HCT116 (cell line): ENCODE results near the gene LAMP1. TPM values are rescaled to one million over a fixed set of nuclear protein-coding genes. Genes with fewer than 3 reads are reported as not detected.

Source experiments
- ATAC-seq: fragments of 200-7000 bp; cut with Tn5 transposase; 2 replicates; pipeline ENCODE4 v1.9.1; 2020; ENCODE audit warnings: mild to moderate bottlenecking, moderate library complexity
- BruUV-seq: library from RNA; stranded (reverse); fragments of 400-500 nt; replicated peaks from 2 replicates; lab custom pipeline; 2021; lab: Mats Ljungman, UMichigan
- CTCF ChIA-PET: fragments of 300-600 bp; sonication (Branson Sonifier 250); formaldehyde crosslinking; loops from one replicate; lab custom pipeline; 2021; ENCODE audit warnings: antibody characterized with exemption; lab: Charles Lee
- POLR2A ChIA-PET: fragments of 300-600, 350-600 bp; sonication (Branson Sonifier 250); formaldehyde crosslinking; loops from one replicate; lab custom pipeline; 2021; ENCODE audit warnings: antibody characterized with exemption; lab: Charles Lee
- RAD21 ChIA-PET, 2 experiments: fragments of 300-600 bp; sonication (Branson Sonifier 250); formaldehyde crosslinking; loops; one replicate each; lab custom pipeline; 2023; ENCODE audit warnings: low total read pairs in 2 of 2; ENCODE audit not compliant: uncharacterized antibody in 2 of 2, unreplicated experiment in 2 of 2, low non-redundant PET in 1 of 2; lab: Charles Lee
- DNase-seq: peaks from one replicate; pipeline ENCODE4 v3.0.0-alpha.2; 2010; ENCODE audit warnings: low read depth, low spot score
- H2AFZ ChIP-seq: fragments of 200-600 bp; shearing (Covaris generic), sonication (generic); 2 replicates; pipeline ENCODE4 v1.6.1; 2017; ENCODE audit warnings: low read depth, mixed run types, mixed read lengths, antibody characterized with exemption, low read length; ENCODE audit not compliant: poor library complexity, severe bottlenecking
- H3K27ac ChIP-seq: 2 replicates; pipeline ENCODE4 v1.5.1; 2012; ENCODE audit warnings: low read depth, low read length
- H3K27me3 ChIP-seq: fragments of 200-600 bp; sonication (generic); 2 replicates; pipeline ENCODE4 v1.6.1; 2016; ENCODE audit warnings: mixed run types, low read length, mixed read lengths; ENCODE audit not compliant: insufficient read depth
- H3K36me3 ChIP-seq, 2 experiments: fragments of 200-500 bp in 1 of 2; fragments of 200-600 bp in 1 of 2; sonication (Bioruptor generic) in 1 of 2; sonication (generic) in 1 of 2; 2 replicates each; pipeline versions ENCODE4 v1.5.1 to v1.6.1; 2014 to 2016; ENCODE audit warnings: low read length in 2 of 2, inconsistent platforms in 1 of 2, mixed read lengths in 1 of 2, mixed run types in 1 of 2; ENCODE audit not compliant: insufficient read depth in 2 of 2, control insufficient read depth in 1 of 2
- H3K4me1 ChIP-seq, 2 experiments: fragments of 200-600 bp in 1 of 2; sonication (generic) in 1 of 2; 2 replicates each; pipeline versions ENCODE4 v1.5.1 to v1.6.1; 2012 to 2017; ENCODE audit warnings: low read length in 2 of 2, inconsistent platforms in 1 of 2, mild to moderate bottlenecking in 1 of 2, mixed read lengths in 1 of 2, mixed run types in 1 of 2, moderate library complexity in 1 of 2; ENCODE audit not compliant: insufficient read depth in 2 of 2, control insufficient read depth in 1 of 2
- H3K4me2 ChIP-seq: fragments of 200-600 bp; sonication (generic); 2 replicates; pipeline ENCODE4 v1.6.1; 2017; ENCODE audit warnings: mixed run types, low read length, mixed read lengths
- H3K4me3 ChIP-seq, 2 experiments: fragments of 200-600 bp in 1 of 2; sonication (generic) in 1 of 2; replicated peaks in 1 of 2; 2 replicates each; pipeline ENCODE4 v1.5.1; 2011 to 2016; ENCODE audit warnings: low read length in 2 of 2, control low read depth in 1 of 2, low read depth in 1 of 2, mild to moderate bottlenecking in 1 of 2, mixed read lengths in 1 of 2, mixed run types in 1 of 2
- H3K79me2 ChIP-seq: fragments of 200-600 bp; sonication (generic); 2 replicates; pipeline ENCODE4 v1.6.1; 2017; ENCODE audit warnings: mild to moderate bottlenecking, mixed run types, low read length, moderate library complexity, mixed read lengths; ENCODE audit not compliant: insufficient read depth
- H3K9ac ChIP-seq: fragments of 200-600 bp; sonication (generic); 2 replicates; pipeline ENCODE4 v1.6.1; 2016; ENCODE audit warnings: low read length, mixed read lengths
- H3K9me2 ChIP-seq: fragments of 200-600 bp; sonication (generic), shearing (Covaris generic); 2 replicates; pipeline ENCODE4 v1.6.1; 2017; ENCODE audit warnings: mixed run types, mild to moderate bottlenecking, moderate library complexity; ENCODE audit not compliant: insufficient read depth
- H3K9me3 ChIP-seq, 2 experiments: fragments of 200-500 bp in 1 of 2; fragments of 200-600 bp in 1 of 2; sonication (Bioruptor generic) in 1 of 2; sonication (generic) in 1 of 2; 2 replicates each; pipeline ENCODE4 v1.6.1; 2014 to 2017; ENCODE audit warnings: low read length in 2 of 2, mixed read lengths in 2 of 2, inconsistent platforms in 1 of 2, low read depth in 1 of 2, mild to moderate bottlenecking in 1 of 2, mixed run types in 1 of 2, moderate library complexity in 1 of 2; ENCODE audit not compliant: control insufficient read depth in 1 of 2, insufficient read depth in 1 of 2
- H4K20me1 ChIP-seq: fragments of 200-600 bp; sonication (generic), shearing (Covaris generic); 2 replicates; pipeline ENCODE4 v1.6.1; 2017; ENCODE audit warnings: mixed run types, mild to moderate bottlenecking, moderate library complexity; ENCODE audit not compliant: insufficient read depth
- CEBPB ChIP-seq: IDR thresholded peaks from 2 replicates; pipeline ENCODE4 v1.6.1; 2012; ENCODE audit warnings: low read depth
- ELF1 ChIP-seq: IDR thresholded peaks from 2 replicates; pipeline ENCODE4 v1.6.1; 2012; ENCODE audit warnings: low read depth, borderline replicate concordance
- EZH2phosphoT487 ChIP-seq: fragments of 200-600 bp; IDR thresholded peaks from 2 replicates; pipeline ENCODE4 v1.6.1; 2018; ENCODE audit warnings: antibody characterized with exemption, borderline replicate concordance
- JUND ChIP-seq: IDR thresholded peaks from 2 replicates; pipeline ENCODE4 v1.6.1; 2012
- SRF ChIP-seq: IDR thresholded peaks from 2 replicates; pipeline ENCODE4 v1.6.1; 2012; ENCODE audit warnings: low read depth
- intact Hi-C: fragments of 100-400 bp; cut with micrococcal nuclease; formaldehyde crosslinking; loops from 2 replicates; pipeline ENCODE4 v1.10.0; 2022
- total RNA-seq: library from RNA; stranded (reverse); gene quantifications from one replicate; pipeline ENCODE4 v1.2.1, GENCODE V29; 2021; ENCODE audit not compliant: unreplicated experiment
- TF ChIP-seq, protein P1 (sequence below): IDR thresholded peaks from 2 replicates; pipeline ENCODE4 v1.6.1; 2012
- TF ChIP-seq, protein P2 (sequence below): IDR thresholded peaks from 2 replicates; pipeline ENCODE4 v1.6.1; 2011; ENCODE audit warnings: mild to moderate bottlenecking, low read length, moderate library complexity; ENCODE audit not compliant: insufficient replicate concordance; ENCODE audit errors: extremely low read depth

The LAMP1 gene
- total RNA-seq, 1 experiment from 2014 or later, result 158 TPM

DNA sequence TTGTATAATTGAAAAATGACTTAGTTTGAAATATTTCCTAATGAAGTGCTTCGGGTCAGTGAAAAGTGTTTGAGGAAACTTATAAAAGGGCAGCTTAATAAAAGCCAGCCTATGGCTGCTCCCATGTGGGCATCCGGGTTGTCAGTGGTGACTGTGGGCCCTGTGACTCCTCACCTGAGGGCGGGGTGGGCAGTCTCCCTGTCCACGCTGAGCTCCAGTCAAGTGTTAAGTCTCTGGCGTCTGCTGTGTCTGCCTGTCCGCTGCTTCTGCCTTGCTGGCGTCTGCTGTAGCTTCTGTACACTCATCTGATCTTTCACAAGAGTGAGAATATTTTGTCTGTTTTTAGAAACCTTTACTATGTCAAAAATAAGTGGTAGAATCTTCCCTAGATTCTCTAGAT lies 7.1 kb downstream of the LAMP1 start:
- ChIA-PET CTCF (no interaction called here), POLR2A (no interaction called here)

DNA sequence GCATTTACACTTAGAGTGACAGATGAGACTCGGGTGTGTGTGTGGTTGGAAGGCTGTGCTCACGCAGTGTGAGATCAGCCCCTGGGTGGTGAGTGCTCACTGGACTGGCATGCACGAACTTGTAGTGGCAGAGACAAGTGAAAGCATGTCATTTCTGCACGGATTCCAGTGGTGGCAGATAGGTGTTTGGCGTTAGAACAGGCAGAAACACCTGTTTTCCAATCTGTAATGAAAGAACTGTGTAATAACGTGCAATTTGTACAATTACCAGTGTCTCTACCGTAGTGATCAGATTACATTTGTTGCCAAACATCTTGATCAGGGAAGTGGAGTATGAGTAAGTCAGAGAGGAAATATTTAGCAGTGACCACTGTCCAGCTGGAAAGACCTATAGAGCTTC lies 8.2 kb downstream of the LAMP1 start:
- H3K36me3 ChIP-seq, result peaks cover 2 to 3% of the 10 kb centered on the region in 2 experiments; a peak in 2 of 4 replicates
- no peak overlapping the region for H2AFZ ChIP-seq
- H3K4me3 ChIP-seq, result no peak overlapping the region
- TF ChIP-seq, protein P1, sequence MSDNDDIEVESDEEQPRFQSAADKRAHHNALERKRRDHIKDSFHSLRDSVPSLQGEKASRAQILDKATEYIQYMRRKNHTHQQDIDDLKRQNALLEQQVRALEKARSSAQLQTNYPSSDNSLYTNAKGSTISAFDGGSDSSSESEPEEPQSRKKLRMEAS, result no peak
- TF ChIP-seq ELF1 (no peak), CEBPB (no peak), SRF (no peak), JUND (no peak)
- no TSS peak for BruUV-seq
- H3K27ac ChIP-seq, result no peak overlapping the region
- H3K9me3 ChIP-seq, result no peaks in the 10 kb centered on the region
- CTCF ChIA-PET, result no interaction called here
- ATAC-seq (no peak), DNase-seq (no peak)
- H3K79me2 ChIP-seq, result peaks cover 88% of the 10 kb centered on the region
- H4K20me1 ChIP-seq, result no peaks in the 10 kb centered on the region
- H3K4me1 ChIP-seq, result no peaks in the 10 kb centered on the region
- H3K27me3 ChIP-seq, result no peaks in the 10 kb centered on the region
- H3K9ac ChIP-seq, result no peak overlapping the region
- intact Hi-C loops, result no loop called here
- H3K4me2 ChIP-seq, result no peak overlapping the region
- H3K9me2 ChIP-seq, result no peaks in the 10 kb centered on the region
- RAD21 ChIA-PET, result no interaction called here
- POLR2A ChIA-PET, result no interaction called here

More for the DNA sequence above, 7.1 kb downstream of the LAMP1 start:
- intact Hi-C loops, result no loop called here
- H3K27ac ChIP-seq, result no peak overlapping the region
- BruUV-seq, result no TSS peak
- no peaks in the 10 kb centered on the region for H3K4me1 ChIP-seq
- no peak overlapping the region for H3K9ac ChIP-seq
- no peaks in the 10 kb centered on the region for H4K20me1 ChIP-seq
- TF ChIP-seq EZH2phosphoT487, result no peak
- TF ChIP-seq, protein P2, sequence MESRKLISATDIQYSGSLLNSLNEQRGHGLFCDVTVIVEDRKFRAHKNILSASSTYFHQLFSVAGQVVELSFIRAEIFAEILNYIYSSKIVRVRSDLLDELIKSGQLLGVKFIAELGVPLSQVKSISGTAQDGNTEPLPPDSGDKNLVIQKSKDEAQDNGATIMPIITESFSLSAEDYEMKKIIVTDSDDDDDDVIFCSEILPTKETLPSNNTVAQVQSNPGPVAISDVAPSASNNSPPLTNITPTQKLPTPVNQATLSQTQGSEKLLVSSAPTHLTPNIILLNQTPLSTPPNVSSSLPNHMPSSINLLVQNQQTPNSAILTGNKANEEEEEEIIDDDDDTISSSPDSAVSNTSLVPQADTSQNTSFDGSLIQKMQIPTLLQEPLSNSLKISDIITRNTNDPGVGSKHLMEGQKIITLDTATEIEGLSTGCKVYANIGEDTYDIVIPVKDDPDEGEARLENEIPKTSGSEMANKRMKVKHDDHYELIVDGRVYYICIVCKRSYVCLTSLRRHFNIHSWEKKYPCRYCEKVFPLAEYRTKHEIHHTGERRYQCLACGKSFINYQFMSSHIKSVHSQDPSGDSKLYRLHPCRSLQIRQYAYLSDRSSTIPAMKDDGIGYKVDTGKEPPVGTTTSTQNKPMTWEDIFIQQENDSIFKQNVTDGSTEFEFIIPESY, result no peak
- no peaks in the 10 kb centered on the region for H3K9me2 ChIP-seq
- ATAC-seq, result no peak
- no peak for DNase-seq
- no peaks in the 10 kb centered on the region for H3K27me3 ChIP-seq
- H2AFZ ChIP-seq, result no peak overlapping the region
- RAD21 ChIA-PET, result no interaction called here
- H3K36me3 ChIP-seq, result no peaks in the 10 kb centered on the region
- no peaks in the 10 kb centered on the region for H3K9me3 ChIP-seq
- peaks cover 93% of the 10 kb centered on the region for H3K79me2 ChIP-seq
- H3K4me2 ChIP-seq, result no peak overlapping the region
- H3K4me3 ChIP-seq, result no peak overlapping the region
